Prostate gland (tissue), 2 donors: ENCODE results near the gene LDHAL6B. TPM values are rescaled to one million over a fixed set of nuclear protein-coding genes. Genes with fewer than 3 reads are reported as not detected.

Source experiments
- DNase-seq: peaks from one replicate; pipeline ENCODE4 v3.0.0-alpha.2; 2019; ENCODE audit warnings: low spot score
- H3K27ac ChIP-seq, 2 donors: fragments of 200-600 bp; sonication (generic); 2 replicates each; pipeline ENCODE4 v1.5.1; 2017 to 2019
- H3K27me3 ChIP-seq: fragments of 200-600 bp; sonication (generic); replicated peaks from 2 replicates; pipeline ENCODE4 v1.5.1; 2019; ENCODE audit not compliant: insufficient read depth
- H3K36me3 ChIP-seq, 2 donors: fragments of 200-600 bp; sonication (generic); 1 replicate in 1 of 2; 2 replicates in 1 of 2; pipeline versions ENCODE4 v1.5.1 to v1.8.1; 2017 to 2019
- H3K4me1 ChIP-seq: fragments of 200-600 bp; sonication (generic); replicated peaks from 2 replicates; pipeline ENCODE4 v1.5.1; 2019
- H3K4me3 ChIP-seq, 2 donors: fragments of 200-600 bp; sonication (generic); 2 replicates each; pipeline ENCODE4 v1.5.1; 2017 to 2019
- H3K9me3 ChIP-seq: fragments of 200-600 bp; sonication (generic); 2 replicates; pipeline ENCODE4 v1.5.1; 2017
- POLR2A ChIP-seq: fragments of 450-650 bp; IDR thresholded peaks from one replicate; pipeline ENCODE4 v1.6.1; 2016; ENCODE audit warnings: antibody characterized with exemption, mild to moderate bottlenecking
- POLR2AphosphoS5 ChIP-seq: sonication (generic); formaldehyde crosslinking; IDR thresholded peaks from one replicate; pipeline ENCODE4 v1.6.1; 2017; ENCODE audit warnings: antibody characterized with exemption
- WGBS: methylation state at CpG from one replicate; pipeline ENCODE4 v1.1.5; 2018; 5-methylcytosine and 5-hydroxymethylcytosine counted together
- intact Hi-C: fragments of 100-400 bp; cut with DNase I; formaldehyde crosslinking; loops from one replicate; pipeline ENCODE4 v1.14.2; 2022
- total RNA-seq, 2 donors: library from RNA; depleted of rRNA; stranded (reverse); fragments of >200 nt; gene quantifications; one replicate each; pipeline ENCODE4 v1.1.0, GENCODE V29; 2016
- TF ChIP-seq, protein P1 (sequence below), 4 experiments: fragments of 200-600 bp in 2 of 4; fragments of 450-650 bp in 2 of 4; sonication (generic) in 2 of 4; IDR thresholded peaks; 1 replicate in 3 of 4; 2 replicates in 1 of 4; pipeline ENCODE4 v1.5.1; 2016 to 2019; ENCODE audit warnings: antibody characterized with exemption in 4 of 4, mild to moderate bottlenecking in 2 of 4, moderate library complexity in 2 of 4

LDHAL6B gene
- total RNA-seq, 2 donors from 2014 or later: 6.0 TPM; not detected in 1

DNA sequence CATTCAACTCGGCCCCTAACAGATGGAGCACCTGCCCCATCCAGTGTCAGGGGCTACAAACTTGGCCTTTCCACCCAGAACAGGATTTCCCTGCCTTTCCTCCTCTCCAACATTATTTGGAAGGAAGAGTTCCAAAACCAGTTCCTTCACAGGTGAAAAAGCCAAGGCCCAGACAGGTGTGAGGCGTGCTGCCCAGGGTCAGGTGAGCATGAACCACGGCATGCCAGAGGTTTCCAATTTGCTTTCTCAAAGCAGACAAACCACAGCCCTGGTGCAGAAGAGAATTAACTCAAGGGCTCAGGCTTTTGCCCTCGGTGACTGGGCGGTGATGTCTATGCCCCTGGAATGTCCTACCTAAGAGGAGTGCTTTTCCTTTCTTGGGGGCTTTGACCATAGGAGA lies 43.2 kb downstream of the LDHAL6B start:
- 67% methylated on average over 5 of the region's 5 CpGs for WGBS
- Histone ChIP-seq H3K4me1 (no peaks in the 10 kb centered on the region), H3K27me3 (no peaks in the 10 kb centered on the region), H3K27ac (no peak overlapping the region), H3K4me3 (no peak overlapping the region), H3K36me3 (no peaks in the 10 kb centered on the region), H3K9me3 (no peaks in the 10 kb centered on the region)
- no peak for DNase-seq
- no peak for TF ChIP-seq POLR2A
- TF ChIP-seq, protein P1, sequence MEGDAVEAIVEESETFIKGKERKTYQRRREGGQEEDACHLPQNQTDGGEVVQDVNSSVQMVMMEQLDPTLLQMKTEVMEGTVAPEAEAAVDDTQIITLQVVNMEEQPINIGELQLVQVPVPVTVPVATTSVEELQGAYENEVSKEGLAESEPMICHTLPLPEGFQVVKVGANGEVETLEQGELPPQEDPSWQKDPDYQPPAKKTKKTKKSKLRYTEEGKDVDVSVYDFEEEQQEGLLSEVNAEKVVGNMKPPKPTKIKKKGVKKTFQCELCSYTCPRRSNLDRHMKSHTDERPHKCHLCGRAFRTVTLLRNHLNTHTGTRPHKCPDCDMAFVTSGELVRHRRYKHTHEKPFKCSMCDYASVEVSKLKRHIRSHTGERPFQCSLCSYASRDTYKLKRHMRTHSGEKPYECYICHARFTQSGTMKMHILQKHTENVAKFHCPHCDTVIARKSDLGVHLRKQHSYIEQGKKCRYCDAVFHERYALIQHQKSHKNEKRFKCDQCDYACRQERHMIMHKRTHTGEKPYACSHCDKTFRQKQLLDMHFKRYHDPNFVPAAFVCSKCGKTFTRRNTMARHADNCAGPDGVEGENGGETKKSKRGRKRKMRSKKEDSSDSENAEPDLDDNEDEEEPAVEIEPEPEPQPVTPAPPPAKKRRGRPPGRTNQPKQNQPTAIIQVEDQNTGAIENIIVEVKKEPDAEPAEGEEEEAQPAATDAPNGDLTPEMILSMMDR (IDR thresholded peaks at IDR 0.05): no peak
- TF ChIP-seq POLR2AphosphoS5: no peak
- intact Hi-C loops: loop anchor here (5.0 kb wide), 2 partner anchors 122 to 242 kb away; partner anchors contain the start of gene MYO1E

DNA sequence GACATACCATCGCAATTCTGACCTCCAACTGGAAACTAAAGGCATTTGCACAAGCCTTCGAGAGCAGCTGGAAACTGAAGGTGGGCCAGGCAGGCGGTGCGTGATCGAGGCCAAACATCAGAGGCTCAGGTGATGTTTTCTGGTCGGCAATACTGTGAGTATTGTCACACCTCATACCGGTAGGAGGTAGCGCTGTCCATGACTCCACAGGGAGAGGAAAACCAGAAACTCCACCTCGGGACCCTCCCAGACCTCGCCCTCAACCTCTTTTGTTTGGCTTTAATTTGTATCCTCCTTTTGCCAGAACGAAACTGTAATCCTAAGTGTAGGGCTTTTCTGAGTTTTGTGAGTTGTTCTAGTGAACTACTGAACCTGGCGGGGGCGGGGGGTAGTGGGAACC lies 43.6 kb downstream of the LDHAL6B start:
- WGBS: 92% methylated on average over 13 of the region's 13 CpGs

DNA sequence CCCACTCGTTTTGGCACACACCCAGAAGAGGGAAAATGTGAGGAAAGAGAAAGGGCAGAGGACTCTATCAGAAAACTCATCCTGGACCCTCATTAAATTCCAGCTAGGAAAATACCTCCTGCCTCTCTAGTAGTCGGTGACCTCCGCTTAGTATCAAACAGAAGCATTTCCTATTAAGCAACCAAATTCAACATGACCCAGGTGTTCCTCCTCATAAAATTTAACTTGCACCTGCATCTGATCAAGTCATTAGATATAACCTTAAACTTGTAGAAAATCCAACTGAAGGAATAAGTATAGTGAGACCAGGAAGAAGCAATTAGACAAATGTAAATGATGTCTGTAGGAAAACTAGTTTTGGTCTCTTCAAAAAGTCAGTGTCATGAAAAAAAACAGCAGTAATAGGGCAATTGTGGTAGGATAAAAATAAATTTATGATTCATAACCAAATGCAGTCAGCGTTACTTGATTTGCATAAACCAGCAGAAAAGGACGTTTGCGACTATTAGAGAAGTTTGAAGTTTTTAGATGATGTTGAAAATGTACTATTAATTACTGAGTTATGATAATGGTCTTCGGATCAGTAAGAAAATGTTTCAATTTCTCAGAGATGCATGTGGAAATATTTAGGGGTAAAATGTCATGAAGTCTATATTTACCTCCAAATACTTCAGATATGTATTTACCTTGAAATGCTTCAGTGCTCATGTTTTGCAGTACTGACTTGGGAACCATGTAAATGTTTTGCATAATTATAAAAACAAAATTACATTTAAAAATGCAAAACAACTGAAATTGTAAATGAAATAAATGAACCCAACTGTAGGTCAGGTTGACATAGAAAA lies 44.6 kb downstream of the LDHAL6B start:
- H3K36me3 ChIP-seq: no peaks in the 10 kb centered on the region
- H3K27ac ChIP-seq: no peak overlapping the region
- no peaks in the 10 kb centered on the region for H3K27me3 ChIP-seq
- no peaks in the 10 kb centered on the region for H3K9me3 ChIP-seq
- intact Hi-C loops: no loop called here
- no peak for TF ChIP-seq POLR2AphosphoS5
- TF ChIP-seq POLR2A: no peak
- TF ChIP-seq, protein P1 (IDR thresholded peaks at IDR 0.05): no peak
- no peak overlapping the region for H3K4me3 ChIP-seq
- DNase-seq: no peak
- 63% methylated on average over 7 of the region's 7 CpGs for WGBS
- H3K4me1 ChIP-seq: no peaks in the 10 kb centered on the region

More for the DNA sequence above, 43.6 kb downstream of the LDHAL6B start:
- H3K27me3 ChIP-seq: no peaks in the 10 kb centered on the region
- no peak for DNase-seq
- no peaks in the 10 kb centered on the region for H3K9me3 ChIP-seq
- H3K4me3 ChIP-seq: no peak overlapping the region
- H3K27ac ChIP-seq: no peak overlapping the region
- intact Hi-C loops: no loop called here
- TF ChIP-seq POLR2A: no peak
- TF ChIP-seq, protein P1 (IDR thresholded peaks at IDR 0.05): no peak
- H3K36me3 ChIP-seq: no peaks in the 10 kb centered on the region
- no peaks in the 10 kb centered on the region for H3K4me1 ChIP-seq

- 98% methylated on average over 5 of the region's 5 CpGs for WGBS
- Histone ChIP-seq H3K27me3 (no peaks in the 10 kb centered on the region), H3K4me3 (no peak overlapping the region), H3K9me3 (no peaks in the 10 kb centered on the region), H3K36me3 (no peaks in the 10 kb centered on the region), H3K27ac (no peak overlapping the region), H3K4me1 (no peaks in the 10 kb centered on the region)
- TF ChIP-seq POLR2AphosphoS5 (no peak), POLR2A (no peak)
- TF ChIP-seq, protein P1 (IDR thresholded peaks at IDR 0.05): no peak
- no peak for DNase-seq
- intact Hi-C loops: no loop called here
Observed at GRCh38 chr15:59252137-59252536, 45.5 kb downstream of the LDHAL6B start.
